CD4-positive, alpha-beta T cell treated with Interleukin-4 for 1 hour (primary cell): Measurements from ENCODE around the gene KRT6B.
"Not testable (repeated sequence)": the region's sequence is repeated elsewhere in the genome, so short reads cannot be mapped to it uniquely, and the experiment has no call there.

Experiments
- DNase-seq, 2 donors: peaks; one replicate each; pipeline ENCODE4 v3.0.0-alpha.2; 2020 to 2022

KRT6B gene

DNA sequence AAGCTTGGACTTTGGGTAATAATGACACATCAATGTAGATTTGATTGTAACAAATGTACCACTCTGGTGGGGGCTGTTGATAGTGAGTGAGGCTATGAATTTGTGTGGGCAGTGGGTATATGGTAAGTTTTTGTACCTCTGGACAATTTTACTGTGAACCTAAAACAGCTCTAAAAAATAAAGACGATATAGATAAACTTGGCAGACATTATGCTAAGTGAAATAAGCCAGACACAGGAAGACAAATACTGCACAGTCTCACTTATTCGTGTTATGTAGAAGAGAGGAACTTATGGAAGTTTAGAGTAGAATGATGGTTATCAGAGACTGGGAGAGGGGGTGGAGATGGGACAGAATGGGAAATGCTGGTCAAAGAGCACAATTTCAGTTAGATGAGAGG, 13.0 kb upstream of the KRT6B start:
- DNase-seq, result no peak

DNA sequence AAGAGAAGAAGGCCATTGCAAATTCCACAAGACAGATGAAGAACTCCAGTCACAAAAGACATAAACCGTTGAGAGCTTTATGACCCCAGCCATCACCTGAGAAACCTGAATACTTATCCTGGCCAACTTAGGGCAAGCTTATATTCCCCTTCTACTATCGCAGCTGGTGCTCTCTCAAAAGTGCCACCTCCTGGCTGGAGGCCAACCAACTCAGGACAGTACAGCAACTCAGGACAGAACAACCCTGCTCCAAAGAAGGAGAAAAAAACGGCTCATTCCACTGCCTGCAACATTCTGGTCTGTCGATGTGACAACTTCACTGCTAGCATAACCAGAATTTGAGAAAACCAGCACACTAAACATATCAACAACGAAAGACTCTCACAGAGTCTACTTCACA, 9.7 kb upstream of the KRT6B start:
- DNase-seq, result no peak

DNA sequence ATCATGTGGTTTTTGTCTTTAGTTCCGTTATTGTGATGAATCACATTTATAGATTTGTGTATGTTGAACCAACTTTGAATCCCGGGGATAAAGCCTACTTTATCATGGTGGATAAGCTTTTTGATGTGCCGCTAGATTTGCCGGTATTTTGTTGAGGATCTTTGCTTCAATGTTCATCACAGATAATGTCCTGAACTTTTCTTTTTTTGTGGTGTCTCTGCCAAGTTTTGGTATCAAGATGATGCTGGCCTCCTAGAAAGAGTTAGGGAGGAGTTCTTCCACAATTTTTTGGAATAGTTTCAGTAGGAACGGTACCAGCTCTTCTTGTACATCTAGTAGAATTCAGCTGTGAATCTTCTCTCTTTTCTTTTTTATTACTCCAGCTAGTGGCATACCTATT, 6.9 kb upstream of the KRT6B start:
- no peak for DNase-seq

DNA sequence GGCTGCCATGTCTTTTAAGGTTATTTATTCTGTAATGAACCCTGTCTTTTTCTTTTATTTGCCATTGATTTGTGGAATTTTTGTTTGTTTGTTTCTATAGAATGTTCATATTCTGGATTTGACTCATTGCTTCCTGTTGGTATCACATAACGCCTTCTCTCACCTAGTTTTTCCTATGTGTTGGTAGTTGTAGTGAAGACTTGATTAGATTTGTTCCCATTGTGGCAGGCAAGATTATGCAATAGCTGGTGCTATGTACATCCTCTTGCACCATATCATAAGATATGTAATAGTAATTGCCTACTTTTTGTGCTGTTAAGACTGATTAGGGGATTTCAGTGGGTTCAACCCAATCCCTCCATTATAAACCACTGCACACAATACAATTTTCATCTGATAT, 3.9 kb upstream of the KRT6B start:
- DNase-seq, result no peak

- no peak for DNase-seq
Measured at GRCh38 chr12:52454411-52455201, 2.7 kb upstream of the KRT6B start.

DNA sequence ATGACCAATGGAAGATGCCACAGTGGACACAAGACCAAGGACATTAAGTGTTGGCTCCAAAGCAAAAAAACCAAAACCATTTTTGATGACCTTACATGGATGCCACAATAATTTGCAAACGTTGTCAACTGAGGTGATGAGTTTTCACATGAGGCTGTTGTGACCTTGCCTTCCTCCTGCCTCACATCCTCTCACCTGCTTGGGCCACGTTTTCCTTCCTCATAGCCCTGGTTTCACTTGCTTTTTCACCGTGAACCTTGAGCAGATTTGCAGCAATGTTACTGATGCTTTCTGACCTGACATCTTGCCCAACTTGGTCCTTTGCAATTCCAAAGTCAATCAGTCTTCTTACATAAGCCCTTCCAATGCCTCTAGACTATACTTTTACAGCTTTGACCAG, 3.7 kb downstream of the KRT6B start:
- DNase-seq, result no peak

- not testable (repeated sequence) for DNase-seq
Measured at GRCh38 chr12:52447196-52447595, 4.8 kb downstream of the KRT6B start.

GRCh38 chr12:52446367-52447045, 5.4 kb downstream of the KRT6B start:
- DNase-seq, result no peak

- DNase-seq, result no peak
Measured at GRCh38 chr12:52445876-52446275, 6.1 kb downstream of the KRT6B start.

- no peak for DNase-seq
Measured at GRCh38 chr12:52444647-52445595, 7.0 kb downstream of the KRT6B start.

DNA sequence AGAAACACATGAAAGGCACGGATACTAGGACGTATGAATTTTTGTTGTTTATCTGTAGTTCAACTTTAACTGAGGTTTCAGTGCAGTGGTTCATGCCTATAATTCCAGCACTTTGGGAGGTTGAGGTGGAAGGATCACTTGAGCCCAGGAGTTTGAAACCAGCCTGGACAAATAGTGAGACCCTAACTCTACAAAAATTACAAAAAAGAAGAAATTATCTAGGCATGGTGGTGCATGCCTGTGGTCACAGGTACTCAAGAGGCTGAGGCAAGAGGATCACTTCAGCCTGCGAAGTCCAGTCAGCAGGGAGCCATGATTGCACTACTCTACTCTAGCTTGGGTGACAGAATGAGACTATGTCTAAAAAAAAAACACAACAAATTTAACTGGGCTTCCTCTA, 8.0 kb downstream of the KRT6B start:
- no peak for DNase-seq

DNA sequence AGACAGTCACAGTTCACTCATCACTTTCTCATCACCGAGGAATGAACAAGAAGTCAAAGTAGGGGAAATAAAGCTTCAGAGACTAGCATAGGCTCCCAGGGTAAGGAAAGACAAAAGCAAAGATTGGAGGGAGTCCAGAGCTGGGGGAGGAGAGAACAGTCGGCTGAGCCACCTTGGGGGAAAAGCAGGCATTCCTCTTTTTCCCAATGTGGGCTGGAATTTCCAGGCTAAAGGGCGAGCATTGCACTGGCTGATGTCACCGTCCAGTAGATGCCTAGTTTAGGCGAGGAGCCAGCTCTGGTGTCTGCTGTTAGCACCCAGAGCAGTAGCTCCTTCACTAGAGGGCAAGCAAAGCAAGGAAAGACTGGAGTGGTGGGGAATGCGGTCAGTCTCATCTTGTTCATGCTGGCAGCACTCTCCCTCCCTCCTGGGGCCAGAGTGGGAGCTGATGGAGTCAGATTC, 9.3 kb downstream of the KRT6B start:
- no peak for DNase-seq

DNA sequence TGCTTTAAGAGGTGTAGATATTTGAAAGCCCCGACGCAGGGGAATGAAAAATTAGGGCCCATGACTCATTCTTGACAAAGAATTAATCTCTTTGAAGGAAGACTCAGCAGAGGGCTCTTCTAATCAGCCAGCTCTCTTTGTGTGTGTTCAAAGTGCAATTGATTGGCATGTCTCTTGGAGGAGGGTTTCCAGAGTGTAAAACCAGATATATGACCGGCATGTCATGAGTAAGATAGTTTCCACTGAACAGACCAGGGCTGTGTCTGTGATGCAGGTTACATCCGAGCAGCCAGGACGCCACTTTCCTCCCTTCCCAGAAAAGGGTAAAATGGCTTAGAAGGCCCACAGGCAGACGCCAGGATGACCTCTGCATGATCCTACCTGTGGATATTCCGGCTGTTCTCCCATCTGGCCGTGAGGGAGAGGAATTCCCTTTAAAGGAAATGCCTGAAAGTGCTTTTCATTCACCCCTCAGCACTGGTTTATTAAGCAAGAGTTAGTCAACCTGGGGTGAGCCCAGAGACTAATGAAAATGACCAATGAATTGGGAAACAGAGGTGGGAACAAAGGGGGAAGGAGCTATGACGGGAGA, 10.5 kb downstream of the KRT6B start:
- no peak for DNase-seq

- no peak for DNase-seq
Measured at GRCh38 chr12:52440821-52441319, 11.1 kb downstream of the KRT6B start.

DNA sequence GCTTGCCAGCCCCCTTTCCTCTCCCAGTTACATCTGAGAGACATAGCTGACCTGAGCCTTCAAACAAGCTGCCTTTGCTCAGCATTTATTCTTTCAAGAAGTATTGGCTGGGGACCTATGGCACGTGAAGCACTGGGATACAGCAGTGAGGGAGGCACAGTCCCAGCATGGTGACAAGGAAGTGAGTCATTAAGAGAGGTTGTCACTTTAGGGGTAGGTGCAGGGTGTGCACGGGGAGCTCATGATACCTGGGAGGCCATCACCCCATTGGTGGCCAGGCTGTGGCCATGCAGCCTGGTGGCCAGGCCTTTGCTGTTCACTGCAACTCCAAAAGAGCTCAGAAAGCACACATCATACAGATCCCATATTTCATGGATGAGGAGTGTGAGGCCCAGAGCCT, 12.1 kb downstream of the KRT6B start:
- DNase-seq, result no peak

GRCh38 chr12:52439420-52439819, 12.5 kb downstream of the KRT6B start:
- DNase-seq, result no peak

DNA sequence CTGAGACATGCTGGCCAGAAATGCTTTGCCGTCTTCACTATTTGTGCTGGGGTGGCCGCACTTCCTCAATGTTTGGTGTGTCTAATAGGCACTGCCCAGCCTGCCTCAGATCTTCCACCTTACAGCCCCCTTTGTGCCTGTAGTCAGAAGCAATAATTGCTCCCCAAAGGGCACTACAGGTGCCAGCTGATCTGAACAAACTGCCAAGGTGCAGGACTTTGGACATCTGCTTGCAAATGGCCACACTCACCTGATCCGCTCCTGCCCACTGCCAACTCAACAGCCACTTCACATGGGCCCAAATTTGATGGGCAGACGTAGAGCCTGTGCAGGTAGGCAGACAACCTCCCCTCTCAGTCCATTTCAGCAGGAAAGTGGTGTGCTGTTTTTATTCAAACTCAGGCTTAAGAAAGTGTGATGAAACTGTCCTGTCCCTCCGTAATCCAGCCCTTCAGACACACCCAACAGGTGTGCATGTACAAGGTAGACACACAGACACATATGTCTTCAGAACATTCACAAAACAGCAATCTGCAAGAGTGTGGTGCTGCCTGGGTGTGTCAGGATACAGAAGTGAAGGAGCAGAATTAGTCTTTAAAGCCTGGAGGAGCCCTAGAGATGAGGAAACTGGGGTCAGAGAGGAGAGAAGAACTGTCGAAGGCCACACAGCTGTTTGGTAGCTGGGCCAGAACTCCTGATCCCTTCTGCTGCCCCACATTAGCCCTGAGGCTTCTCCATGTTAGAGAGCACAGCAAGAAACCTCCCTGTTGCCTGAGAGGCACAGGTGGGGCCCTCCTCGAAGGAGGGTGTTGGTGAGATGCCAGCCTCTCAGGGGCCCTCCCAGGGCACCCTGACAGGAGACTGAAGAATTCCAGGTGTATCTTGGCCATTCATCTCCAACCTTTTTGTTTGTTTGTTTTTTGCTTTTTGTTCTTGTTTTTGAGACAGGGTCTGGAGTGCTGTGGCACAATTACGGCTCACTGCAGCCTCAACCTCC, 13.3 kb downstream of the KRT6B start:
- no peak for DNase-seq

DNA sequence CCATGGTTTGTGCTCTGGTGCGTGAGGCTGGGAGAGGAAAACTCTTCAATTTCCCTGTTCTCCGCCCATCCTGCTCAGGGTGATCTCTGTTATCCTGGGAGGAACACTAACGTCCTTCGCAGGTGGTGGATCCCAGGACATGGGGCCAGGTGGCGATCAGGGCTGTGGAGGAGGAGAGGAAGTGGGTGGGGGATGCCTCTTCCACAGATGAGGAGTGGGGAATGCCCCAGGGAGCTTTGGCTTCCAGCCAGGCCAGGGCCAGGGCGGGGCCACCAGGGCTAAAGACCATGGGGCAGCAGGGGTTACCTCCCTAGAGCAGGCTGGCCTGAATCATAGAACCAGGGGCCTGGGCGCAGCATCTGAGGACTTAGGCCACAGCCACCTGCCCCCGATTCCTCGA, 14.4 kb downstream of the KRT6B start:
- no peak for DNase-seq

- DNase-seq, result no peak
Measured at GRCh38 chr12:52436828-52437474, 15.0 kb downstream of the KRT6B start.

DNA sequence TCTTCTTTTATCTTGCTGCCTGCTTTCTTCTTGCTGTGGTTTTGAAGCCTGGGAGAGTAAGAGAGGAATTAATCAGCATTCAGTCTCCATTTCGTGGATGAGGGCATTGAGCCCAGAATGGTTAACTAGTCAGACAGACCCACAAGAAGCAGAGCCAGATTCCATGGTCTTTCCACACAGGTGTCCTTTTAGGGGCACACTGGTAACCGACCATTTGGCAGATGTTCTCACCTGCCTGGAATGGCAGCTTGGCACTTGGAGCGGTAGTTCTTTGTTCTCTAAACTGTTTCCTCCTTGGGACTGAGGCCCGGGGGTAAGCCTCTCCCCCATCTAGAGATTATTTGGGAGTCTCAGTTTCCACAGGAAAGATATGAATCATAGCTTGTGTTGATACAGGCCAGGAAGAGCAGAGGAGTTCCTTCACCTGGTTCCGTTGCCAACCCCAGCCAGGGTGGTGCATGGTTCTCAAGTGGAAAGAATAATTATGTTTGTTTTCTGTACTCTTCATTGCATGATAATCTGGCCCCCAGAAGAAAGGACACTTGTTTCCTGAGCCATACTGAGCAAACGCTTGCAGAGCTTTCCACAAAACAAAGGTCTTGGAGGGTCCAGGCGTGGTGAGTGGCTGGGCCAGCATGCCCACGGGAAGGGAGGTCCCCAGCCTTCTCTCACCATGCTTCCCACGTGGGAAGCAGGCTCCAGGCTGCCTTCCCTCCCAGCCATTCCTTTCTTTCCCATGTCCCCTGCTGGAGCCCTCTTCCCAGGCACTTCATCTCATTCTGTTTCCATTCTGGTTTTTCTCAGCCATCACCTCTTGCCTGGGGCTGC, 15.7 kb downstream of the KRT6B start:
- no peak for DNase-seq
